CD8-positive, alpha-beta memory T cell (primary cell): ENCODE measurements around the gene JMJD1C. TPM values are rescaled to one million over a fixed set of nuclear protein-coding genes. Genes with fewer than 3 reads are reported as not detected.

ENCODE experiments used
- CTCF ChIA-PET: fragments of 350-600 bp; sonication (Branson Sonifier 250); formaldehyde crosslinking; loops from one replicate; lab custom pipeline; 2021; ENCODE audit warnings: antibody characterized with exemption; lab: Charles Lee
- POLR2A ChIA-PET: fragments of 350-600 bp; sonication (Branson Sonifier 250); formaldehyde crosslinking; loops from one replicate; lab custom pipeline; 2021; ENCODE audit warnings: antibody characterized with exemption; lab: Charles Lee
- DNase-seq, 5 donors: peaks; one replicate each; pipeline versions ENCODE4 v3.0.0 to v3.0.0-alpha.2; 2020 to 2022; ENCODE audit warnings: mixed read lengths in 1 of 5
- H3K27ac ChIP-seq: one replicate; pipeline ENCODE4 v1.7.0; 2013; ENCODE audit warnings: low read depth, mild to moderate bottlenecking, low read length, moderate library complexity
- H3K27me3 ChIP-seq: 2 replicates; pipeline ENCODE4 v1.7.0; 2013; ENCODE audit warnings: low read length, mild to moderate bottlenecking; ENCODE audit not compliant: insufficient read depth, poor library complexity, severe bottlenecking
- H3K36me3 ChIP-seq: 2 replicates; pipeline ENCODE4 v1.7.0; 2013; ENCODE audit warnings: mild to moderate bottlenecking, low read length, moderate library complexity; ENCODE audit not compliant: insufficient read depth
- H3K4me1 ChIP-seq: 2 replicates; pipeline ENCODE4 v1.7.0; 2013; ENCODE audit warnings: mild to moderate bottlenecking, low read length, moderate library complexity; ENCODE audit not compliant: insufficient read depth
- H3K4me3 ChIP-seq: 2 replicates; pipeline ENCODE4 v1.7.0; 2013; ENCODE audit warnings: mild to moderate bottlenecking, low read length
- H3K9me3 ChIP-seq: 2 replicates; pipeline ENCODE4 v1.7.0; 2013; ENCODE audit warnings: mild to moderate bottlenecking, low read length
- H3K27ac Mint-ChIP-seq, 8 donors: one replicate each; pipeline ENCODE4 v1.8.0; 2020 to 2021; ENCODE audit warnings: mixed read lengths in 8 of 8, mild to moderate bottlenecking in 6 of 8, inconsistent platforms in 3 of 8, moderate library complexity in 3 of 8
- H3K27me3 Mint-ChIP-seq, 2 donors: one replicate each; pipeline ENCODE4 v1.8.0; 2020 to 2021; ENCODE audit warnings: mixed read lengths in 2 of 2, mild to moderate bottlenecking in 1 of 2, moderate library complexity in 1 of 2
- H3K36me3 Mint-ChIP-seq, 3 donors: one replicate each; pipeline ENCODE4 v1.8.0; 2020 to 2021; ENCODE audit warnings: mixed read lengths in 3 of 3, inconsistent platforms in 1 of 3, mild to moderate bottlenecking in 1 of 3
- H3K4me1 Mint-ChIP-seq, 3 donors: one replicate each; pipeline ENCODE4 v1.8.0; 2020 to 2021; ENCODE audit warnings: mixed read lengths in 3 of 3, inconsistent platforms in 1 of 3, mild to moderate bottlenecking in 1 of 3
- H3K4me3 Mint-ChIP-seq, 7 donors: one replicate each; pipeline ENCODE4 v1.8.0; 2020 to 2021; ENCODE audit warnings: mixed read lengths in 7 of 7, mild to moderate bottlenecking in 6 of 7, moderate library complexity in 4 of 7, inconsistent platforms in 2 of 7
- H3K9me3 Mint-ChIP-seq, 5 donors: one replicate each; pipeline ENCODE4 v1.8.0; 2020 to 2022; ENCODE audit warnings: mixed read lengths in 5 of 5, mild to moderate bottlenecking in 3 of 5, moderate library complexity in 2 of 5, inconsistent platforms in 1 of 5
- polyA plus RNA-seq: library from polyadenylated mRNA; unstranded; fragments of 300-500 nt; fragmentation: Illumina TruSeq; gene quantifications from one replicate; pipeline ENCODE4 v1.2.3, GENCODE V29; 2021
- total RNA-seq, 2 experiments: library from RNA; stranded (reverse); gene quantifications; one replicate each; pipeline ENCODE4 v1.2.3, GENCODE V29; 2021

JMJD1C gene
- total and polyA plus RNA-seq, 3 experiments from 2014 or later = 41.7 to 51.9 (median 46.0) TPM

DNA sequence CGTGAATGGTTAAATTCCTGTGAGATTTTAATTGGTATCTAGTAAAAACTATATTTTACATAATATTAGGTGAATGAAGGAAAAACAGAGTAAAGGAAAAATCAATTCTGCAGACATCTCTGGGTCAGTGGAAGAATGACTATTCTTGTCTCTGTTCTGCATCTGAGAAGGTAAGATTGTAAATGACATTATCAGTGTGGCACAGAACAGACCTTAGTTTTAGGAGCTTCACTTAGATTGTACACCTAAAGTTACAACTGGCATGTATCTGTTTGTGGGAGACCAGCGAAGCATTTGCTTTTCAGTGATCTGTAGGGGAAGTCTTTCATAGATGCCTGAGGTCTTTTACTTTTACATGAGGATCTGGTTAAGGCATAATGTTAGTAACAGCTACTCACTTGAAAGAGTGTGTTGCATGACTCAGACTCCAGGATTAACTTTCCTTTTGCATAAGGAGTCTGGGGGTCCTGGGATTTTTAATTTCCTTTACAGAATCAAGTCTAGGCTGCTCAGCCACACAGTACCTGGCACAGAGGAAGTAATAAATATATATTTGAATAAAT, 56.2 kb downstream of the JMJD1C start:
- no peak overlapping the region for H3K27ac ChIP-seq
- no peak overlapping the region for H3K4me3 ChIP-seq
- Mint-ChIP-seq H3K4me3 (no peak overlapping the region), H3K27ac (no peak overlapping the region), H3K36me3 (peaks cover 0 to 8% (median 3%) of the 10 kb centered on the region in 3 donors), H3K9me3 (no peaks in the 10 kb centered on the region), H3K4me1 (peaks cover 14 to 46% (median 34%) of the 10 kb centered on the region in 3 donors), H3K27me3 (no peaks in the 10 kb centered on the region)
- H3K27me3 ChIP-seq = no peaks in the 10 kb centered on the region
- DNase-seq = no peak
- ChIA-PET CTCF (no interaction called here), POLR2A (no interaction called here)
- H3K9me3 ChIP-seq = no peaks in the 10 kb centered on the region
- no peaks in the 10 kb centered on the region for H3K36me3 ChIP-seq
- H3K4me1 ChIP-seq = no peaks in the 10 kb centered on the region

DNA sequence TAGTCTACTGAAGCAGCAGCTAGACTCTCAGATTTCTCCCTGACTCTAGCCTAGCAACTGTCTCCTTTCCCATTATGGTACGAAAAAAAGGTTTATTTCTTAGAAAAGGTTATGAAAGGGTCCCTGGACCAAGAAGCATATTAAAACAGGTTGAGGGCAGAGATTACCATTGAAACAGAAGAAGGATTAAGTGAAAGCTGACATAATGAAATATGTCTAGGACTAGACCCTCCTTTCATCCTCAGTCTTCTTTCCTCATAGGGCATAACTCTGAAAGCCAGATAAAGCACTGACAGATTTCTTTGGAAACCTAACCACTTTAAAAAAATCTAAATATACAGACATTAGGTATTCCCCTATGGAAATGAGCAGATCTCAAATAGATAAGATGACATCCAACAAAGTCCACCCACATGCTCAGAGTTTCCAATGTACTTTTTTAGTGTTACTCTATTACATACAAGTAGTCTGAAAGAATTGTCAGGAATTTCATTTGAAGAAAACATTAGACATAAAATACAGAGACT, 58.6 kb downstream of the JMJD1C start:
- DNase-seq = no peak
- no peak overlapping the region for H3K4me3 ChIP-seq
- H3K27ac Mint-ChIP-seq = peak overlapping the region in 2 of 8 donors; percentile 16 to 29
- ChIA-PET CTCF (no interaction called here), POLR2A (no interaction called here)
- no peaks in the 10 kb centered on the region for H3K36me3 ChIP-seq
- H3K9me3 Mint-ChIP-seq = no peaks in the 10 kb centered on the region
- no peaks in the 10 kb centered on the region for H3K9me3 ChIP-seq
- no peaks in the 10 kb centered on the region for H3K27me3 Mint-ChIP-seq
- H3K27me3 ChIP-seq = no peaks in the 10 kb centered on the region
- H3K4me1 Mint-ChIP-seq = peaks cover 15 to 45% (median 32%) of the 10 kb centered on the region in 3 donors
- peaks cover 0 to 10% (median 3%) of the 10 kb centered on the region in 3 donors for H3K36me3 Mint-ChIP-seq
- H3K4me3 Mint-ChIP-seq = no peak overlapping the region
- H3K27ac ChIP-seq = no peak overlapping the region
- no peaks in the 10 kb centered on the region for H3K4me1 ChIP-seq

DNA sequence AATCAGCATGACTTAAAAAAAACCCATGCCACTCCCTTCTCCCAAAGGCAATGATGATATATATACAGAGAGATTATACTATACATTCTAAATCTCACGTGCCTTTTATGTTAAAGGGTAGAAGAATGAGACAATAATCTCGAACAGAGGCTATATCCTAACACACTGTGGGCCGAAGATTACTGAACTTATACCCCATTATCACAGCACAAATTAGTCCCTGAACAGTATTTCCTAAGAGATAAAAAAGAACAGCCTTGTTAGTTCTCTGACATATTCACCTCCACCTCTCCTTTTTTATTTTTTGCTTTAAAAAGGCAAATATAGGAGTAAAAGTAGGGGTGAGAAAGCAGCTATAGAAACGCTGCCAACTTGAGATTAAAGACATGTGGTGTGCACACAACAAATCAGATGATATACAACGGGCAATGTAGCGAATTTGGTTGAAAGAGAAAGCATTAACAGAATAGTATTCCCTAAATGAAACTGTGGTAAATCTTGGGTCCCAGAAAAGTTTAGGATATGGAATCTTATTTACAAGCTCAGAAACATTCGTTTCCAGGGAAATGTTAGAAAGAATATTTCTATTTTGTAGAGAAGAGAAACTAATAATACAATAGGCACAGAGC, 69.5 kb downstream of the JMJD1C start:
- ChIA-PET POLR2A (no interaction called here), CTCF (no interaction called here)

DNA sequence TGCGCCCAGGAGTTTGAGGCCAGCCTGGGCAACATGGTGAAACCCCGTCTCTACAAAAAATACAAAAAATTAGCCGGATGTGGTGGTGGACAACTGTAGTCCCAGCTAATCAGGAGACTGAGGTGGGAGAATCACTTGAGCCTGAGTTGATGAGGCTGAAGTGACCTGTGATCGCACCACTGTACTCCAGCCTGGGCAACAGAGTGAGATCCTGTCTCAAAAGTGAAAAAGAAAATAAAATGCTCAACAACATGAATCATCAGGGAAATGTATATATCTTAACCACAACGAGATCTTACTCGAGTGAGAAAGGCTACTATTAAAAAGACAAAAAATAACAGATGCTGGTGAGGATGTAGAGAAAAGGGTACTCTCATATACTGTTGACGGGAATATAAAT, 72.7 kb downstream of the JMJD1C start:
- no peak overlapping the region for H3K27ac ChIP-seq
- peaks cover 10% of the 10 kb centered on the region for H3K4me1 ChIP-seq
- H3K27me3 ChIP-seq = no peaks in the 10 kb centered on the region
- ChIA-PET CTCF (no interaction called here), POLR2A (no interaction called here)
- H3K4me3 ChIP-seq = no peak overlapping the region
- H3K27ac Mint-ChIP-seq = peak overlapping the region in 4 of 8 donors; percentile 5 to 31 (median 27)
- peak overlapping the region in 1 of 7 donors; percentile 38 for H3K4me3 Mint-ChIP-seq
- H3K9me3 ChIP-seq = no peaks in the 10 kb centered on the region
- H3K36me3 ChIP-seq = no peaks in the 10 kb centered on the region
- peaks cover 0 to 7% (median 0%) of the 10 kb centered on the region in 5 donors for H3K9me3 Mint-ChIP-seq
- DNase-seq = no peak
- H3K27me3 Mint-ChIP-seq = no peaks in the 10 kb centered on the region
- H3K36me3 Mint-ChIP-seq = peaks cover 0 to 12% (median 4%) of the 10 kb centered on the region in 3 donors
- H3K4me1 Mint-ChIP-seq = peaks cover 37 to 63% (median 59%) of the 10 kb centered on the region in 3 donors

More for the DNA sequence above, 69.5 kb downstream of the JMJD1C start:
- no peaks in the 10 kb centered on the region for H3K36me3 ChIP-seq
- H3K9me3 ChIP-seq = no peaks in the 10 kb centered on the region
- Mint-ChIP-seq H3K36me3 (peaks cover 0 to 2% (median 0%) of the 10 kb centered on the region in 3 donors), H3K27me3 (no peaks in the 10 kb centered on the region), H3K9me3 (no peaks in the 10 kb centered on the region), H3K4me3 (peak overlapping the region in 1 of 7 donors; percentile 6), H3K4me1 (peaks cover 13 to 41% (median 28%) of the 10 kb centered on the region in 3 donors), H3K27ac (peak overlapping the region in 4 of 8 donors; percentile 14 to 54 (median 33))
- no peaks in the 10 kb centered on the region for H3K27me3 ChIP-seq
- H3K4me1 ChIP-seq = no peaks in the 10 kb centered on the region
- no peak overlapping the region for H3K4me3 ChIP-seq
- no peak overlapping the region for H3K27ac ChIP-seq
- no peak for DNase-seq

DNA sequence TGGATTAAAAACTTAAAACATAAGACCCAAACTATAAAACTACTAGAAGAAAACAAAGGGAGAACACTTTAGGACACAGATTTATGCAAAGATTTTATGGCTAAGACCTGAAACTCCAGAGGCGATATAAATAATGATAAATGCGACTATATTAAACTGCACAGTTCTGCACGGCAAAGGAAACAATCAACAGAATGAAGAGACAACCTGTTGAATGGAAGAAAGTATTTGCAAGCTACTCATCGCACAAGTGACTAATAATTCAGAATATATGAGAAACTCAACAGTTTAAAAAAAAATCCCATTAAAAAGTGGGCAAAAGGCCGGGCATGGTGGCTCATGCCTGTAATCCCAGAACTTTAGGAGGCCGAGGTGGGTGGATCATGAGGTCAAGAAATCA, 73.6 kb downstream of the JMJD1C start:
- ChIA-PET CTCF (no interaction called here), POLR2A (interaction anchor here (0.7 kb wide), 2 partner anchors 9 to 98 kb away, joined by 6 to 9 read pairs; no protein-coding TSS in a partner anchor)
- Histone ChIP-seq H3K27ac (no peak overlapping the region), H3K27me3 (no peaks in the 10 kb centered on the region), H3K4me3 (no peak overlapping the region), H3K36me3 (no peaks in the 10 kb centered on the region), H3K4me1 (peaks cover 15% of the 10 kb centered on the region), H3K9me3 (no peaks in the 10 kb centered on the region)
- no peak for DNase-seq
- H3K36me3 Mint-ChIP-seq = peaks cover 0 to 12% (median 4%) of the 10 kb centered on the region in 3 donors
- H3K4me3 Mint-ChIP-seq = peak overlapping the region in 6 of 7 donors; percentile 35 to 75 (median 50)
- H3K4me1 Mint-ChIP-seq = peaks cover 43 to 68% (median 66%) of the 10 kb centered on the region in 3 donors
- peaks cover 0 to 7% (median 0%) of the 10 kb centered on the region in 5 donors for H3K9me3 Mint-ChIP-seq
- peak overlapping the region in 5 of 8 donors; percentile 2 to 64 (median 39) for H3K27ac Mint-ChIP-seq
- no peaks in the 10 kb centered on the region for H3K27me3 Mint-ChIP-seq

DNA sequence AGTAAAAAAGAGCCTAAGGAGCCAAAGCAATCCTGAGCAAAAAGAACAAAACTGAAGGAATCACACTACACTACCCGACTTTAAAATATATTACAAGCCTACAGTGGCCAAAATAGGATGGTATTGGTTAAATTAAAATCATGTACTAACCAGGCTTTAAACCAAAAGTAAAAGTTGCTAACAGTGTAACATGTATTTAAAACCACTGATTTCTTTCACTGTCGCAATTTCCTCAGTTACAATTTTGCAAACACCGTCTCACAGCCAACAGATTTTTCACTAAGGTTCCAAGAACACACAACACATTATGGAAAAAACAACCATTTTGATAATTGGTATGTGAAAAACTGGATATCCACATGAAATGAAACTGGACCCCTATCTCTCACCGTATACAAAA, 74.0 kb downstream of the JMJD1C start:
- Mint-ChIP-seq H3K9me3 (peaks cover 0 to 7% (median 0%) of the 10 kb centered on the region in 5 donors), H3K4me3 (peak overlapping the region in 6 of 7 donors; percentile 10 to 75 (median 44)), H3K27ac (peak overlapping the region in 4 of 8 donors; percentile 2 to 39 (median 34)), H3K36me3 (peaks cover 0 to 12% (median 4%) of the 10 kb centered on the region in 3 donors), H3K27me3 (no peaks in the 10 kb centered on the region), H3K4me1 (peaks cover 47 to 73% (median 70%) of the 10 kb centered on the region in 3 donors)
- H3K36me3 ChIP-seq = no peaks in the 10 kb centered on the region
- no peak overlapping the region for H3K4me3 ChIP-seq
- H3K27ac ChIP-seq = no peak overlapping the region
- POLR2A ChIA-PET = no interaction called here
- H3K4me1 ChIP-seq = peaks cover 19% of the 10 kb centered on the region
- CTCF ChIA-PET = no interaction called here
- no peaks in the 10 kb centered on the region for H3K9me3 ChIP-seq
- no peak for DNase-seq
- H3K27me3 ChIP-seq = no peaks in the 10 kb centered on the region

DNA sequence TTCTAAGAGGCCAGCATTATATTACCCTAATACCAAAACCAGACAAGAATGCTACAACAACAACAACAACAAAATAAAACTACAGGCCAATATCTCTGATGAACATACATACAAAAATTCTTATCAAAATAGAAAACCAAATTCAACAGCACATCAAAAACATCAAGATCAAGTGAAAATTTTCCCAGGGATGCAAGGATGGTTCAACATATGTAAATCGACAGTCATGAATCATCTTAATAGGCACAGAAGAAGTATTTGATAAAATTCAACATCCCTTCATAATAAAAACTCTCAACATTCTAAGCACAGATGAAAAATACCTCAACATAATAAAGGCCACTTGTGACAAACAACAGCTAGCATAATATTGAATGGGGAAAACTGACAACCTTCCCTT, 75.3 kb downstream of the JMJD1C start:
- peak overlapping the region in 2 of 7 donors; percentile 1 to 3 for H3K4me3 Mint-ChIP-seq
- H3K27ac Mint-ChIP-seq = peak overlapping the region in 3 of 8 donors; percentile 8 to 43 (median 10)
- no peaks in the 10 kb centered on the region for H3K9me3 ChIP-seq
- peaks cover 52 to 77% (median 73%) of the 10 kb centered on the region in 3 donors for H3K4me1 Mint-ChIP-seq
- no peaks in the 10 kb centered on the region for H3K27me3 Mint-ChIP-seq
- peaks cover 26% of the 10 kb centered on the region for H3K4me1 ChIP-seq
- H3K36me3 ChIP-seq = no peaks in the 10 kb centered on the region
- H3K4me3 ChIP-seq = no peak overlapping the region
- H3K27me3 ChIP-seq = no peaks in the 10 kb centered on the region
- peaks cover 0 to 7% (median 0%) of the 10 kb centered on the region in 5 donors for H3K9me3 Mint-ChIP-seq
- peaks cover 0 to 12% (median 4%) of the 10 kb centered on the region in 3 donors for H3K36me3 Mint-ChIP-seq
- CTCF ChIA-PET = no interaction called here
- POLR2A ChIA-PET = no interaction called here
- DNase-seq = no peak
- no peak overlapping the region for H3K27ac ChIP-seq
